ENCODE data around the gene ACADS. TPM values are rescaled to one million over a fixed set of nuclear protein-coding genes. Genes with fewer than 3 reads are reported as not detected.

ACADS gene
- total and polyA plus RNA-seq, 2 of the 8 experiments (the other 6 are each of a cell fraction or from before 2014, with no cell fraction given): 4.9 to 7.5 TPM

- ChIA-PET CTCF (ENCODE audit: partially characterized antibody) (interaction anchor here (0.5 to 1.8 kb wide), 8 partner anchors 9 to 393 kb away, joined by 3 to 6 read pairs (median 3); no protein-coding TSS in a partner anchor), POLR2A (ENCODE audit: partially characterized antibody) (interaction anchor here (0.8 kb wide), 1 partner anchor 67 kb away, joined by 3 read pairs; no protein-coding TSS in a partner anchor)
- Histone ChIP-seq H4K20me1 (replicated peaks in 1 of 2; ENCODE audit: control insufficient read depth in 1 of 2, insufficient read depth in 2 of 2, low read length in 2 of 2) (peaks cover 0 to 2% of the 10 kb centered on the region in 2 experiments), H2BK5ac (ENCODE audit: low read depth, low read length) (no peak overlapping the region; the same call in 1 of the 2 replicates), H2BK12ac (ENCODE audit: low read depth, low read length) (peak overlapping the region; percentile 28; the same call in 1 of the 2 replicates), H3K79me1 (ENCODE audit: low read depth, low read length) (no peaks in the 10 kb centered on the region), H3K27ac (ENCODE audit: low read depth, low read length) (no peak overlapping the region), H3K14ac (ENCODE audit: insufficient read length) (no peak overlapping the region), H3K56ac (replicated peaks; ENCODE audit: insufficient read length, low read depth, low read length) (no peak overlapping the region), H3K4me2 (ENCODE audit: insufficient read depth in 1 of 2, low read depth in 2 of 2, low read length in 2 of 2) (0 out of 4 replicates have a peak overlapping the region, but pooled peaks of 1 of the 2 experiments have one; percentile 7), H2AFZ (ENCODE audit: low read length) (no peak overlapping the region), H3K4me3 (ENCODE audit: extremely low read depth in 1 of 4, insufficient read depth in 2 of 4, low read depth in 3 of 4, low read length in 4 of 4) (no peak overlapping the region), H3K18ac (ENCODE audit: extremely low read depth, low read length) (0 out of 2 replicates have a peak overlapping the region, but pooled peaks have one; percentile 7), H3K9ac (replicated peaks in 1 of 4; ENCODE audit: extremely low read depth in 1 of 4, low read depth in 3 of 4, low read length in 3 of 4) (no peak overlapping the region; a peak in 1 of 7 replicates), H4K8ac (ENCODE audit: extremely low read depth, insufficient read depth, low read length) (no peak overlapping the region), H2BK20ac (ENCODE audit: low read length) (no peak overlapping the region), H3K4me1 (replicated peaks in 1 of 4; ENCODE audit: control insufficient read depth in 3 of 4, insufficient read depth in 4 of 4, low read length in 3 of 4) (peaks cover 0 to 10% (median 4%) of the 10 kb centered on the region in 4 experiments; a peak in 4 of 7 replicates), H3K23me2 (ENCODE audit: low read depth, low read length) (no peaks in the 10 kb centered on the region), H3K36me3 (ENCODE audit: control insufficient read depth in 2 of 4, insufficient read depth in 4 of 4, low read length in 3 of 4) (peaks cover 0 to 17% (median 2%) of the 10 kb centered on the region in 4 experiments; a peak in 5 of 8 replicates), H3K4ac (replicated peaks; ENCODE audit: insufficient read length, low read depth, low read length) (no peak overlapping the region), H3K27me3 (replicated peaks in 1 of 4; ENCODE audit: control insufficient read depth in 3 of 4, extremely low read depth in 1 of 4, insufficient read depth in 3 of 4, low read length in 3 of 4) (no peaks in the 10 kb centered on the region), H2AK5ac (ENCODE audit: low read depth, low read length) (no peak overlapping the region), H4K5ac (ENCODE audit: insufficient read length, low read depth, low read length) (no peak overlapping the region), H3K79me2 (ENCODE audit: control insufficient read depth in 1 of 2, insufficient read depth in 2 of 2, low read length in 2 of 2) (no peaks in the 10 kb centered on the region), H3K9me3 (ENCODE audit: insufficient read depth in 2 of 2, low read depth in 1 of 2, low read length in 1 of 2) (no peaks in the 10 kb centered on the region), H2BK120ac (replicated peaks; ENCODE audit: low read depth, low read length) (no peak overlapping the region), H3K23ac (ENCODE audit: insufficient read length) (no peak overlapping the region), H4K91ac (replicated peaks; ENCODE audit: insufficient read length, low read length) (no peak overlapping the region), H2BK15ac (ENCODE audit: low read length) (no peak overlapping the region)
- WGBS, 2 experiments (ENCODE audit: extremely low coverage in 1 of 2, insufficient coverage in 1 of 2, insufficient read length in 1 of 2, insufficient replicate concordance in 2 of 2, low coverage in 1 of 2, low lambda C conversion rate in 2 of 2, missing lambda C conversion rate in 1 of 2): 89% methylated on average over 27 of the region's 27 CpGs; no CpG with 5 or more reads in 1 of the 2 experiments
- DNase-seq (ENCODE audit: low read depth in 1 of 2, low spot score in 2 of 2) (no peak), FAIRE-seq (no peak)
- TF ChIP-seq USF2 (IDR thresholded peaks at IDR 0.05; ENCODE audit: low read length): no peak
- no peak for TF ChIP-seq CBX5 (IDR thresholded peaks at IDR 0.05; ENCODE audit: low read depth, low read length)
- TF ChIP-seq FOSL1 (IDR thresholded peaks at IDR 0.05; ENCODE audit: insufficient read depth, low read depth, low read length): no peak
Observed at GRCh38 chr12:120759591-120760348, 34.1 kb downstream of the ACADS start.
